Stomach (tissue), 9 donors: ENCODE measurements around the gene OR5K1. TPM values are rescaled to one million over a fixed set of nuclear protein-coding genes. Genes with fewer than 3 reads are reported as not detected.

Experiments
- DNase-seq, 2 donors: peaks; one replicate each; pipeline versions ENCODE4 v3.0.0 to v3.0.0-alpha.2; 2013 to 2019
- H3K27ac ChIP-seq, 5 donors: fragments of 200-600 bp in 4 of 5; sonication (generic) in 4 of 5; one replicate each; pipeline ENCODE4 v1.5.1; 2013 to 2019; ENCODE audit warnings: mild to moderate bottlenecking in 1 of 5, moderate library complexity in 1 of 5
- H3K27me3 ChIP-seq, 3 donors: fragments of 200-600 bp; sonication (generic); one replicate each; pipeline ENCODE4 v1.5.1; 2017 to 2019; ENCODE audit warnings: mixed run types in 1 of 3
- H3K36me3 ChIP-seq, 4 donors: fragments of 200-600 bp; sonication (generic); 1 replicate in 3 of 4; 2 replicates in 1 of 4; pipeline ENCODE4 v1.5.1; 2016 to 2019
- H3K4me1 ChIP-seq, 4 donors: fragments of 200-600 bp; sonication (generic); one replicate each; pipeline ENCODE4 v1.5.1; 2016 to 2019
- H3K4me3 ChIP-seq, 4 donors: fragments of 200-600 bp; sonication (generic) in 3 of 4; one replicate each; pipeline ENCODE4 v1.5.1; 2016 to 2019; ENCODE audit warnings: mild to moderate bottlenecking in 1 of 4
- H3K9me3 ChIP-seq, 4 donors: fragments of 200-600 bp; sonication (generic); one replicate each; pipeline ENCODE4 v1.5.1; 2016 to 2019
- EP300 ChIP-seq: sonication (generic); formaldehyde crosslinking; IDR thresholded peaks from one replicate; pipeline ENCODE4 v1.6.1; 2017; ENCODE audit warnings: antibody characterized with exemption
- POLR2A ChIP-seq, 4 donors: fragments of 450-650 bp; IDR thresholded peaks; one replicate each; pipeline ENCODE4 v1.6.1; 2016; ENCODE audit warnings: antibody characterized with exemption in 4 of 4, control low read depth in 2 of 4, mild to moderate bottlenecking in 1 of 4, moderate library complexity in 1 of 4
- POLR2AphosphoS5 ChIP-seq, 3 donors: sonication (generic); formaldehyde crosslinking; IDR thresholded peaks; one replicate each; pipeline ENCODE4 v1.6.1; 2016; ENCODE audit warnings: antibody characterized with exemption in 3 of 3
- WGBS, 5 donors: extraction: QIAGEN DNeasy Blood & Tissue Kit in 3 of 5; methylation state at CpG; one replicate each; pipeline versions ENCODE4 v1.1.5 to v1.1.7; 2013 to 2018; 5-methylcytosine and 5-hydroxymethylcytosine counted together
- intact Hi-C: fragments of 100-400 bp; cut with DNase I; formaldehyde crosslinking; loops from one replicate; pipeline ENCODE4 v1.15.1; 2023; ENCODE audit warnings: low total_unique reads
- polyA plus RNA-seq, 3 donors: library from polyadenylated mRNA; stranded (reverse); fragments of 200-250 nt; gene quantifications; one replicate each; pipeline ENCODE4 v1.2.3, GENCODE V29; 2013
- total RNA-seq, 5 donors: library from RNA; depleted of rRNA; stranded (reverse); fragments of >200 nt; gene quantifications; one replicate each; pipeline versions ENCODE4 v1.1.0 to v1.2.3, GENCODE V29; 2014 to 2016
- TF ChIP-seq, protein P1 (sequence below), 7 experiments: fragments of 450-650 bp in 4 of 7; fragments of 200-600 bp in 3 of 7; sonication (generic) in 3 of 7; IDR thresholded peaks; one replicate each; pipeline ENCODE4 v1.5.1; 2016 to 2019; ENCODE audit warnings: antibody characterized with exemption in 7 of 7, control low read depth in 2 of 7, mild to moderate bottlenecking in 1 of 7
- donor health status: healthy with polysubstance abuse.
- donor health status: Bipolar disorder and iron deficiency.
- donor health status: healthy.

The OR5K1 gene
- total and polyA plus RNA-seq, 8 donors: not detected

DNA sequence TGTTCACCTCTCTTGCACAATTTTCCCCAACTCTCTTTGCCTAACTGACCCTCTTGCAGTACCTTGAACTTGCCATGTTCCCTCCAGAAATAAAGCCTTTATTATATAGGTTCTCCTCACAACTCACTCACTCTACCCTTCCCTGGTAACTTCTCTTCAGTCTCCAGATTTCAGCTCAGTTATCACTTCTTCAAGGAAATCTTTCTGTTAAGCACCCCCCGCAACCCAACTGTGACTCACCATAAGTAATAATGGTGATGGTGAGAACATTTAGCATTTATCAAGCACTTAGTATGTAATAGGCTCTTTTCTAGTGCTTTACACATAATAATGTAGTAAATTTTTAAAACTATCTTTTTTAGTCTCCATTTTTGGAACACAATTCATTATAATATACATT is 8.1 kb upstream of the OR5K1 start:
- Histone ChIP-seq H3K27me3 (no peaks in the 10 kb centered on the region), H3K36me3 (no peaks in the 10 kb centered on the region), H3K4me3 (no peak overlapping the region), H3K9me3 (peaks cover 0 to 8% (median 2%) of the 10 kb centered on the region in 4 donors), H3K27ac (no peak overlapping the region), H3K4me1 (no peaks in the 10 kb centered on the region)
- no peak for DNase-seq
- no peak for TF ChIP-seq POLR2AphosphoS5 (IDR thresholded peaks at IDR 0.05)
- 94 to 98% (median 95%) methylated on average over 1 of the region's 1 CpG for WGBS, 5 donors
- intact Hi-C loops: no loop called here

DNA sequence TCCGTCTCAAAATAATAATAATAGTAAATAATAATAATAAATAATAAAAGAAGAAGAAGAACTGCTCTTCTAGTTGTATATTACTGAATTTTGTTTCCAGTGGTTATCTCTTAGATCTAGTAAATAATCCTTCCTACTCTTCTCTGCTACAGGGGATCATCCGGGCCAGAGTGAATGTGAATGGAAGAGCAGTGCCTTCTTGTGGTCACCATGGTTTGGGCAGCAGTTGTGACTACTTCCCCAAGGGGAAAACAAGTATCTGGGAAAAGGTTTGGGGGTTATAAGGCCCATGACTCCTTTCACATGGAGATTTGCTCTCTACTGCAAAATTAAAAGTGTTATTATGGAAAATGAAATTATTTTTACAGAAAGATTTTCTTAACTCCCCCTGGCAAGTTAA is 5.5 kb upstream of the OR5K1 start:
- TF ChIP-seq EP300 (no peak), POLR2AphosphoS5 (IDR thresholded peaks at IDR 0.05) (no peak), POLR2A (IDR thresholded peaks at IDR 0.05) (no peak)
- TF ChIP-seq, protein P1, sequence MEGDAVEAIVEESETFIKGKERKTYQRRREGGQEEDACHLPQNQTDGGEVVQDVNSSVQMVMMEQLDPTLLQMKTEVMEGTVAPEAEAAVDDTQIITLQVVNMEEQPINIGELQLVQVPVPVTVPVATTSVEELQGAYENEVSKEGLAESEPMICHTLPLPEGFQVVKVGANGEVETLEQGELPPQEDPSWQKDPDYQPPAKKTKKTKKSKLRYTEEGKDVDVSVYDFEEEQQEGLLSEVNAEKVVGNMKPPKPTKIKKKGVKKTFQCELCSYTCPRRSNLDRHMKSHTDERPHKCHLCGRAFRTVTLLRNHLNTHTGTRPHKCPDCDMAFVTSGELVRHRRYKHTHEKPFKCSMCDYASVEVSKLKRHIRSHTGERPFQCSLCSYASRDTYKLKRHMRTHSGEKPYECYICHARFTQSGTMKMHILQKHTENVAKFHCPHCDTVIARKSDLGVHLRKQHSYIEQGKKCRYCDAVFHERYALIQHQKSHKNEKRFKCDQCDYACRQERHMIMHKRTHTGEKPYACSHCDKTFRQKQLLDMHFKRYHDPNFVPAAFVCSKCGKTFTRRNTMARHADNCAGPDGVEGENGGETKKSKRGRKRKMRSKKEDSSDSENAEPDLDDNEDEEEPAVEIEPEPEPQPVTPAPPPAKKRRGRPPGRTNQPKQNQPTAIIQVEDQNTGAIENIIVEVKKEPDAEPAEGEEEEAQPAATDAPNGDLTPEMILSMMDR (IDR thresholded peaks at IDR 0.05): no peak
- WGBS, 5 donors: 82 to 91% (median 89%) methylated on average over 2 of the region's 2 CpGs

DNA sequence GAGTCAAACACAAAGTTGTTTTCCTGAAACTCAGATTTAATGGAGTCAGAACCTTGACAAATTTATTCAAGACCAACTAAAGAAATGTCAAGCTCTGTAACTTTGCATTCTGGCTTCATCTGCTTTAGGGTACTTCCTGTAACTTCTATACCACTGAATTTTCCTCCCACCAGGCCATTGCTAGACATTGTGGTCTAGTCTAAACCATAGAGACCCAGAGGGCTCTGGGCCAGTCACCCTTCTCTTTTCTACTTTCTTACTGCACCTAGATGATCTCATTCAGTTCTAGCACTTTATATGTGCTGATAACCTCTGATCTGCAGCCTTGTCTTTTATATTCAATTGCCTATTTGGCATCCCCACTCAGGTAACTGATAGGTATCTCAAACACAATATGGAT is 2.8 kb upstream of the OR5K1 start:
- no peak for DNase-seq
- Histone ChIP-seq H3K27ac (no peak overlapping the region), H3K9me3 (peaks cover 0 to 8% (median 2%) of the 10 kb centered on the region in 4 donors), H3K4me1 (no peaks in the 10 kb centered on the region), H3K36me3 (no peaks in the 10 kb centered on the region), H3K27me3 (no peaks in the 10 kb centered on the region), H3K4me3 (no peak overlapping the region)
- intact Hi-C loops: no loop called here
- TF ChIP-seq EP300 (no peak), POLR2A (IDR thresholded peaks at IDR 0.05) (no peak), POLR2AphosphoS5 (IDR thresholded peaks at IDR 0.05) (no peak)
- TF ChIP-seq, protein P1 (IDR thresholded peaks at IDR 0.05): no peak

More for the DNA sequence above, 5.5 kb upstream of the OR5K1 start:
- Histone ChIP-seq H3K4me3 (no peak overlapping the region), H3K27ac (no peak overlapping the region), H3K4me1 (no peaks in the 10 kb centered on the region), H3K36me3 (no peaks in the 10 kb centered on the region), H3K9me3 (peaks cover 0 to 8% (median 2%) of the 10 kb centered on the region in 4 donors), H3K27me3 (no peaks in the 10 kb centered on the region)
- intact Hi-C loops: no loop called here
- DNase-seq: no peak

DNA sequence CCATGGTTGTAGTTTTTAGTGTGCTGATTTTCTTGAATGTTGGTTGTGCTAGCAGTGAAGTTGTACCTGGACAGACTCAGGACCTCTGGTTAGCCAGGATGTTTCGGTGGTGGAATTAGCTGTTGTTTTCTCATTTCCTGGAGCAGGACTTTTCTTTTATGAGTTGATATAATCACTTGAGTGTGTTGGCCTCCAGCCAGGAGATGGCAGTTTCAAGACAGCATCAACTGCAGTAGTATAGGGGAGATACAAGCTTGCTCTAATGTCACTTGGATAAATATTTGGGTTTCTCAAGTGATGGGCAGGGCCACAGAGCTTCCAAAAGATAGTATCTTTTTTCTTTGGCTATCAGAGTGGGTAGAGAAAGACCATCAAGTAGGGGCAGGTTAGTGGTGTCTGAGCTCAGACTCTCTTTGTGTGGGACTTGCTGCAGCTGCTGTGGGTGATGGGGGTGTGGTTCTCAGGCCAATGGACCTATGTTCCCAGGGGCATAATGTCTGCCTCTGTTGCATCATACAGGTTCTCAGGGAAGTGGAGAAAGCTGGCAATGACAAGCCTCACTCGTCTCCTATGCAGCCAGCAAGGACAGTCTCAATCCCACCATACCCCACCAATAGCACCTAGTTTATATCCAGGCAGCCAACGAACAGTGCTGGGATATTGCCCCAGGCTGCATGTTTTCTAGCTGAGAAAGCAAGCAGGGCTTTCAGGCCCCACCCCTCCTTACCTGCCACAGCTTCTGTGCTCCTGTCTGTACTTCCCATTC is 19.9 kb downstream of the OR5K1 start:
- Histone ChIP-seq H3K4me1 (no peaks in the 10 kb centered on the region), H3K27ac (no peak overlapping the region), H3K4me3 (no peak overlapping the region), H3K36me3 (no peaks in the 10 kb centered on the region), H3K27me3 (no peaks in the 10 kb centered on the region), H3K9me3 (peaks cover 4 to 63% (median 39%) of the 10 kb centered on the region in 4 donors)
- 52 to 74% (median 63%) methylated on average over 3 of the region's 3 CpGs for WGBS, 5 donors
- TF ChIP-seq, protein P1 (IDR thresholded peaks at IDR 0.05): no peak
- TF ChIP-seq POLR2A (IDR thresholded peaks at IDR 0.05) (no peak), POLR2AphosphoS5 (IDR thresholded peaks at IDR 0.05) (no peak), EP300 (no peak)
- intact Hi-C loops: no loop called here
- no peak for DNase-seq

DNA sequence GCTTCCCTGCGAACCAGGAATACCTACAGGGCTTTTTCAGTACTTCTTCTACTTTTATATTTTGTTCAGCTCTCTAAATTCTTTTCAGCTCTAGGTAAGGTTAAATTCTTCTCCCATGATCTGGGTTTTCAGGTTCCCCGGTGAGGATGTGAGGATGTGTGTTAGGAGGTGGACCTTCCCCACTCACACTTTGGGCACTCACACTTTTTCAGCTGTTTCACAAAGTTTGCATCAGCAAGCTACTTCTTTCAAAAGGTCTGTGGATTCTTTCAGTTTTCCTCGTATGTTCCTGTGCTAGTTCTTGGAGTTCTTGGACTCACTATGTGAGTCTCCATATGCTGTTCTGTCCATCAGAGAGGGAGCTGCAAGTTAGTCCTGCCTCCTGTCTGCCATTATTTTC is 20.6 kb downstream of the OR5K1 start:
- Histone ChIP-seq H3K4me3 (no peak overlapping the region), H3K27ac (no peak overlapping the region), H3K36me3 (no peaks in the 10 kb centered on the region), H3K4me1 (no peaks in the 10 kb centered on the region), H3K27me3 (no peaks in the 10 kb centered on the region), H3K9me3 (peaks cover 4 to 63% (median 34%) of the 10 kb centered on the region in 4 donors)
- WGBS, 5 donors: 81 to 89% (median 84%) methylated on average over 3 of the region's 3 CpGs
- intact Hi-C loops: no loop called here
- DNase-seq: no peak
- TF ChIP-seq EP300: no peak
- TF ChIP-seq, protein P1 (IDR thresholded peaks at IDR 0.05): no peak
- TF ChIP-seq POLR2AphosphoS5 (IDR thresholded peaks at IDR 0.05): no peak
- no peak for TF ChIP-seq POLR2A (IDR thresholded peaks at IDR 0.05)
